GM23248 (cell line): ENCODE measurements around the gene CCM2. TPM values are rescaled to one million over a fixed set of nuclear protein-coding genes. Genes with fewer than 3 reads are reported as not detected.

Experiments
- DNase-seq: peaks from one replicate; pipeline ENCODE4 v3.0.0-alpha.2; 2015
- H2AFZ ChIP-seq: fragments of 200-600 bp; sonication (generic); 2 replicates; pipeline ENCODE4 v1.6.1; 2016; ENCODE audit warnings: antibody characterized with exemption
- H3F3A ChIP-seq: fragments of 200-600 bp; sonication (generic); 2 replicates; pipeline ENCODE4 v1.6.1; 2016; ENCODE audit warnings: mild to moderate bottlenecking, antibody characterized with exemption, mixed run types; ENCODE audit not compliant: insufficient read depth
- H3K27ac ChIP-seq: fragments of 200-600 bp; sonication (generic); 2 replicates; pipeline ENCODE4 v1.5.1; 2016; ENCODE audit warnings: mild to moderate bottlenecking
- H3K27me3 ChIP-seq: fragments of 200-600 bp; sonication (generic); replicated peaks from 2 replicates; pipeline ENCODE4 v1.6.1; 2016; ENCODE audit warnings: mild to moderate bottlenecking; ENCODE audit not compliant: insufficient read depth
- H3K36me3 ChIP-seq: fragments of 200-600 bp; sonication (generic); 2 replicates; pipeline ENCODE4 v1.6.1; 2016; ENCODE audit warnings: low read depth, mild to moderate bottlenecking
- H3K4me1 ChIP-seq: fragments of 200-600 bp; sonication (generic); 2 replicates; pipeline ENCODE4 v1.6.1; 2016; ENCODE audit warnings: mild to moderate bottlenecking; ENCODE audit not compliant: insufficient read depth
- H3K4me2 ChIP-seq: fragments of 200-600 bp; sonication (generic); one replicate; pipeline ENCODE4 v1.6.1; 2016; ENCODE audit warnings: mild to moderate bottlenecking; ENCODE audit not compliant: unreplicated experiment
- H3K4me3 ChIP-seq: fragments of 200-600 bp; sonication (generic); 2 replicates; pipeline ENCODE4 v1.5.1; 2016; ENCODE audit warnings: mild to moderate bottlenecking
- H3K79me2 ChIP-seq: fragments of 200-600 bp; sonication (generic); 2 replicates; pipeline ENCODE4 v1.6.1; 2016; ENCODE audit warnings: mild to moderate bottlenecking; ENCODE audit not compliant: insufficient read depth
- H3K9ac ChIP-seq: fragments of 200-600 bp; sonication (generic); 2 replicates; pipeline ENCODE4 v1.6.1; 2016; ENCODE audit warnings: mild to moderate bottlenecking
- H3K9me2 ChIP-seq: fragments of 200-600 bp; sonication (generic); 2 replicates; pipeline ENCODE4 v1.6.1; 2016; ENCODE audit warnings: mixed run types, mild to moderate bottlenecking, moderate library complexity; ENCODE audit not compliant: insufficient read depth
- H3K9me3 ChIP-seq: fragments of 200-600 bp; sonication (generic); one replicate; pipeline ENCODE4 v1.6.1; 2017; ENCODE audit warnings: low read depth
- H4K20me1 ChIP-seq: fragments of 200-600 bp; sonication (generic); 2 replicates; pipeline ENCODE4 v1.6.0; 2016; ENCODE audit not compliant: insufficient read depth
- EZH2 ChIP-seq: fragments of 200-600 bp; sonication (generic); IDR thresholded peaks from 2 replicates; pipeline ENCODE4 v1.6.1; 2018; ENCODE audit warnings: antibody characterized with exemption, mild to moderate bottlenecking; ENCODE audit not compliant: insufficient read depth, poor library complexity, severe bottlenecking
- EZH2phosphoT487 ChIP-seq: fragments of 200-600 bp; sonication (generic); IDR thresholded peaks from 2 replicates; pipeline ENCODE4 v1.6.1; 2018; ENCODE audit warnings: antibody characterized with exemption, moderate library complexity, mild to moderate bottlenecking, low read depth; ENCODE audit not compliant: insufficient read depth
- WGBS, 2 experiments: methylation state at CpG; one replicate each; pipeline ENCODE4 v1.1.6; 2015 to 2017; ENCODE audit warnings: low lambda C conversion rate in 2 of 2, low coverage in 1 of 2; ENCODE audit errors: missing lambda C conversion rate in 2 of 2; 5-methylcytosine and 5-hydroxymethylcytosine counted together
- in situ Hi-C: fragments of 300-500 bp; cut with MboI; formaldehyde crosslinking; loops from 2 replicates; pipeline ENCODE4 v1.15.0; 2020
- polyA plus RNA-seq: library from polyadenylated mRNA; unstranded; fragments of >200 nt; fragmentation: Nextera tagmentation; extraction: Ambion mirVana; gene quantifications from 2 replicates; pipeline ENCODE4 v1.2.1, GENCODE V29; 2016
- total RNA-seq: library from RNA; depleted of rRNA; stranded (reverse); fragments of >200 nt; shearing (Covaris generic); gene quantifications from 2 replicates; pipeline ENCODE4 v1.2.3, GENCODE V29; 2014

The CCM2 gene
- total and polyA plus RNA-seq, 2 experiments from 2014 or later: 63.8 to 69.3 TPM

DNA sequence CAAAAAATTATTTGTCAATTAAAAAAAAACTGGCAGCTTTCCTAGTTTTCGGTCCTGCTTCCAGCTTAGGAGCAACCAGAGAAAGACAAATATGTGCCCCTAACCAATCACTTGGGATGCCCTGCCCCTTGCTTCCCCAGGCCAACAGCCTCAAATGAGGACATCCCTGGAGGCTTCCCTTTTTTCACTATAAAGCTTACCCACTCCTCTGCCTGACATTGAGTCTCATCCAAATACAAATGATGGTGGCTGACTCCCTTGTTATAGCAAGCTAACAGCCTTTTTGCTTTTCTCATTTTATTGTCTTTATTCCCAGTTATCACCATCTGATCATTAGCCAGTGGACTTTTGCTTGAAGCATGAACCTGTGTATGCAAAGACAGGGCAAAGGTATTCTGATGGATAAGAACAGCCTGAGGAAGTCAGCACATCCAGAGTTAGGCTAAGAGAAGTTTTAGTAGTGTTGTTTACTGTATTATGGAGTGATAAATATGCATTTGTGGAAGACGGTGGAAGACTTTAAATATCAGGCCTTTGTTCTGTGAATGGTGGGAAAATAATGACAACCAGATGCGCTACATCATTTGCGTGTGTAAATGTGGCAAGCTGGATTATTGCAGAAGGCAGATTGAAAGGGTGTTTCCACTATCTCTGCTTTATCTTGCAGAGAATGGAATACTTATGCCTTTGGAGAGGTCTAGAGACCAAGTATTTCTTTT, 1.7 kb upstream of the CCM2 start:
- WGBS, 2 experiments: 67 to 71% methylated on average over 4 of the region's 4 CpGs
- peaks cover 30% of the 10 kb centered on the region for H3K79me2 ChIP-seq
- peaks cover 11% of the 10 kb centered on the region for H3K4me1 ChIP-seq
- no peaks in the 10 kb centered on the region for H3K27me3 ChIP-seq
- H4K20me1 ChIP-seq: no peaks in the 10 kb centered on the region
- no peak overlapping the region for H3K4me2 ChIP-seq
- DNase-seq: no peak
- in situ Hi-C loops: no loop called here
- H3K36me3 ChIP-seq: no peaks in the 10 kb centered on the region
- H2AFZ ChIP-seq: peak overlapping the region; percentile 98
- no peaks in the 10 kb centered on the region for H3K9me3 ChIP-seq
- H3K27ac ChIP-seq: peak overlapping the region; percentile 76
- H3K9me2 ChIP-seq: no peaks in the 10 kb centered on the region
- H3K4me3 ChIP-seq: peak overlapping the region; percentile 83
- no peak for TF ChIP-seq EZH2phosphoT487
- peak overlapping the region; percentile 83; the same call in 1 of the 2 replicates for H3K9ac ChIP-seq
- H3F3A ChIP-seq: peaks cover 18% of the 10 kb centered on the region

DNA sequence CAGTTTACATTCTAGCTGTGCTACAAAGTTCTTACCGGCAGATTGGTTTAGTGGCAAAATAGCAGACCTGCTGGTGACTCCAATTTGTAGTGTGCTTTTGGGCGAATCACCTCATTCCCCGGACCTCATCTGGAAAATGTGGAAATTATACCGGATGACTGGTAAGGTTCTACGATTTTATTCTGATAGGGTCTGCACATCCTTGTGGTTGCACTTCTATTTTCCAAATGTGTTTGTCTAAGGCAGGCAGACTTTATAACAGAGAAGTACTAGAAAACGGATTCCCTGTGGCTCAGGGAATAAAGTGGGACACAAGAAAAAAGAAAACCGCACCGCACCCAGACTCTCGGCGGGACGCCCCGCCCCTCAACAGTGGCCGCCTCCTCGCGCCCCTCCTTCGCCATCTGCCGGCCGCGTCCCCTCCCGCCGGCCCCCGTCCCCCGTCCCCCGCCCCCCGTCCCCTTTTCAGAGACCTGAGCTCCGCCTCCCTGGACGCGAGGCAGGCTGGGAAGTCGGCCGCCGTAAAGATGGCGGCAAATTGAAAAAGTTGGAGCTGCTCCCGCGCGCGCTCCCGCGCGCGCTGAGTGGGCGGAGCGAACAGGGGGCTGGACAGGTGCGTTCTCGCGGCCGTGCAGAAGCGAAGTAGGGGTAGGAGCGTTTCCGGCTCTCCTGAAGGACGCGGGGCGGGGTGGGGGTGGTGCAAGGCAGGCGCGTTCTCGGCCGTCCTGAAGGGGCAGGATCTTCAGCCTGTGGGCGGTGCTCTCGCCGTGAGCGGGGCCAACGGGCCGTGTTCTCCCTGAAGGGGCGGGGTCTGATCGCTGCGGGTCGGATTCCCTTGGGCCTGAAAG, 532 bp upstream of the CCM2 start:
- WGBS, 2 experiments: 0 to 3% methylated on average over 26 to 59 of the region's 66 CpGs
- Histone ChIP-seq H3K4me2 (peak overlapping the region; percentile 82), H3K9me2 (no peaks in the 10 kb centered on the region), H2AFZ (peak overlapping the region; percentile 98), H3F3A (peaks cover 18% of the 10 kb centered on the region), H3K9me3 (no peaks in the 10 kb centered on the region), H3K27me3 (no peaks in the 10 kb centered on the region), H3K79me2 (peaks cover 41% of the 10 kb centered on the region), H3K36me3 (no peaks in the 10 kb centered on the region), H3K9ac (peak overlapping the region; percentile 83), H3K4me1 (peaks cover 11% of the 10 kb centered on the region), H4K20me1 (no peaks in the 10 kb centered on the region), H3K4me3 (peak overlapping the region; percentile 83), H3K27ac (peak overlapping the region; percentile 76)
- peak; percentile 100 for DNase-seq
- TF ChIP-seq EZH2 (no peak), EZH2phosphoT487 (no peak)
- in situ Hi-C loops: no loop called here

DNA sequence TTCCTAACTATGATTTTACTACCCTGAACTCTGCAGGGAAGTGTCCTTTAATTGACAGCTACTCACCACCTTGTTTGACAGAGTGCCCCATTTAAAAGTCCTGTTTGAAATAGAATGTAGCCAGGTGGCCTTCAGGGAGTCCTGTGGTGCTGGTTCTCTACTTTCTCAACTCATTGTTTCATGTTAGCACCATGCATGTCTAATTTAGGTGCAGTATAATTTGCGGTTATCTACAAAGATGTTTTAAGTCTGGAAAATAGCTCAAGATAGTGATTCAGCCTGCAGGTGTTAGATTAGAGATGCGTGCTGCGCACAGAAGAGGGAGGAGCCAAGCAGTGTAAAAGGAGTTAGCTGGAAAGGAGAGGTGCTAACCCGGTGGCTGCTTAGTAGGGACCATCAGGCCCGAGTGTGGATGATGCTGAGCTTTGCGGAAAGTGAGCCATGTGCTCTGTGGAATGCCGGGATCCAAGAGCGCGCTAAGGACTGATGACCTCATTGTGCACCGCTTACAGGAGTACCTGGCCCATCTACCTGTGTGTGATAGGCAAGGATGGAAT, 1.2 kb downstream of the CCM2 start:
- H3K36me3 ChIP-seq: no peaks in the 10 kb centered on the region
- peak overlapping the region; percentile 89 for H3K9ac ChIP-seq
- H3K27me3 ChIP-seq: no peaks in the 10 kb centered on the region
- H3K4me2 ChIP-seq: peak overlapping the region; percentile 96
- no peaks in the 10 kb centered on the region for H4K20me1 ChIP-seq
- peak overlapping the region; percentile 58 for H3K27ac ChIP-seq
- peaks cover 18% of the 10 kb centered on the region for H3F3A ChIP-seq
- no peaks in the 10 kb centered on the region for H3K9me2 ChIP-seq
- TF ChIP-seq EZH2: no peak
- no peak for TF ChIP-seq EZH2phosphoT487
- 38 to 42% methylated on average over 10 of the region's 10 CpGs for whole genome bisulfite sequencing, 2 experiments
- H3K4me3 ChIP-seq: peak overlapping the region; percentile 100
- in situ Hi-C loops: no loop called here
- H3K79me2 ChIP-seq: peaks cover 59% of the 10 kb centered on the region
- peak; percentile 49 for DNase-seq
- H3K9me3 ChIP-seq: no peaks in the 10 kb centered on the region
- no peak overlapping the region for H2AFZ ChIP-seq
- H3K4me1 ChIP-seq: peaks cover 11% of the 10 kb centered on the region

DNA sequence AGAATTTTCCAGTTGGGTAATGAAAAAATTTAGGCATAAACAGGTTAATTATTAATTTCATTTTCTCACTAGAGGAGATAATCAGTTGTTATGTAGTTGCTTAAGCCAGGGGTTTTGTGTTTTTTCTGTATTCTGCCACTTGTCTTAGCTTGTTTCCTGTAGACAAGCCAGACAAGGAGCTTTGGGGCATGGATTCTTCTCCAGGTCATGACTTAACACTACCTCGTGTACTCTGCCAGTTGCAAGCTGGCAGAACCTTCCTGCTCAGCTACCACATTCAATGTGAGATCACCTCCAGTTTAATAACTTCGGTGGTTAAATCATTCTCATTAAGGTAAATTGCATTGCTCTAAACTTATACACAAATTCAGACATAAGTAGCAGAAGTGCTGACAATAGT, 1.8 kb downstream of the CCM2 start:
- no peaks in the 10 kb centered on the region for H4K20me1 ChIP-seq
- H3K9me3 ChIP-seq: no peaks in the 10 kb centered on the region
- peak overlapping the region; percentile 96 for H3K4me2 ChIP-seq
- WGBS, 2 experiments: 31 to 37% methylated on average over 2 of the region's 2 CpGs
- in situ Hi-C loops: no loop called here
- peak overlapping the region; percentile 100 for H3K4me3 ChIP-seq
- peak overlapping the region; percentile 89; the same call in 1 of the 2 replicates for H3K9ac ChIP-seq
- H3K27ac ChIP-seq: no peak overlapping the region
- H3K4me1 ChIP-seq: peaks cover 11% of the 10 kb centered on the region
- H3F3A ChIP-seq: peaks cover 18% of the 10 kb centered on the region
- H3K9me2 ChIP-seq: no peaks in the 10 kb centered on the region
- TF ChIP-seq EZH2phosphoT487 (no peak), EZH2 (no peak)
- H2AFZ ChIP-seq: no peak overlapping the region
- H3K27me3 ChIP-seq: no peaks in the 10 kb centered on the region
- H3K36me3 ChIP-seq: no peaks in the 10 kb centered on the region
- no peak for DNase-seq
- peaks cover 65% of the 10 kb centered on the region for H3K79me2 ChIP-seq
